Stomach (tissue), 4 donors: Measurements from ENCODE around the gene PJA1.

Source experiments
- EP300 ChIP-seq: sonication (generic); formaldehyde crosslinking; IDR thresholded peaks from one replicate; pipeline ENCODE4 v1.6.1; 2017; ENCODE audit warnings: antibody characterized with exemption
- POLR2A ChIP-seq, 4 donors: fragments of 450-650 bp; IDR thresholded peaks; one replicate each; pipeline ENCODE4 v1.6.1; 2016; ENCODE audit warnings: antibody characterized with exemption in 4 of 4, control low read depth in 2 of 4, mild to moderate bottlenecking in 1 of 4, moderate library complexity in 1 of 4
- POLR2AphosphoS5 ChIP-seq, 3 donors: sonication (generic); formaldehyde crosslinking; IDR thresholded peaks; one replicate each; pipeline ENCODE4 v1.6.1; 2016; ENCODE audit warnings: antibody characterized with exemption in 3 of 3
- TF ChIP-seq, protein P1 (sequence below), 7 experiments: fragments of 450-650 bp in 4 of 7; fragments of 200-600 bp in 3 of 7; sonication (generic) in 3 of 7; IDR thresholded peaks; one replicate each; pipeline ENCODE4 v1.5.1; 2016 to 2019; ENCODE audit warnings: antibody characterized with exemption in 7 of 7, control low read depth in 2 of 7, mild to moderate bottlenecking in 1 of 7

DNA sequence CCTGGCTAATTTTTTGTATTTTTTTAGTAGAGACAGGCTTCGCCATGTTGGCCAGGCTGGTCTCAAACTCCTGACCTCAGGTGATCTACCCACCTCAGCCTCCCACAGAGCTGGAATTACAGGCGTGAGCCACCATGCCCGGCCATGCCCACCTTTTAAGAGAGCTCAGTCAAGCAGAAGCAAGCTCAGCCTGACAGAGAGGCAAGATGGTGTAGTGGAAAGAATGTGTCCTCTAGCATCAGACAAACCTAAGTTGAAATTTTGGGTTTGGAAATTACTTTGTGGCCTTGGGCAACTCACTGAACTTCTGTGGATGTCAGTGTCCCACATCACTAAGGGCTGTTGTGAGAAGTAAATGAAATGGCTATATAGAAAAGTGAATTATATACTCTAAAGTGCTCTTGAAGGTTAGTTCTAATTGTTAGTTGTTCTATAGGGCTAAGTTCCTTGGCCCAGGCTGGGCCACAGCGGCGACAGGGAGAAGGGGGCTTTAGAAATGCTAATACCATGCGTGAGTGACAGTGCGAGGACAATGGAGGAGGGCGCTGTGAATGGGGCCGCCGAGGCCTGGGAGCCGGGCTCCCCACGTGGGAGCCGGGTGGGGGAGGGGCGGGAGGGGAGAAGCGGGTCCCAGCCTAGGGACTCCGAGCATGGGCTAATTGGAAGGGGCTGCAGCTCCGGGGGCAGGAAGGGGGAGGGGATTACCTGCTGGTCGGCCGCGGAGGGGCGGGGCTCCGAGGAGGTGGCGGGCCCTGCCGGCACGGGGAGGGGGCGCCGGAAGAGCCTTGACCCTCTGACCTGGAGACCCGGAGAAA lies 15.6 kb downstream of the PJA1 start:
- TF ChIP-seq POLR2A (IDR thresholded peaks at IDR 0.05) (no peak), POLR2AphosphoS5 (IDR thresholded peaks at IDR 0.05) (no peak), EP300 (no peak)
- TF ChIP-seq, protein P1, sequence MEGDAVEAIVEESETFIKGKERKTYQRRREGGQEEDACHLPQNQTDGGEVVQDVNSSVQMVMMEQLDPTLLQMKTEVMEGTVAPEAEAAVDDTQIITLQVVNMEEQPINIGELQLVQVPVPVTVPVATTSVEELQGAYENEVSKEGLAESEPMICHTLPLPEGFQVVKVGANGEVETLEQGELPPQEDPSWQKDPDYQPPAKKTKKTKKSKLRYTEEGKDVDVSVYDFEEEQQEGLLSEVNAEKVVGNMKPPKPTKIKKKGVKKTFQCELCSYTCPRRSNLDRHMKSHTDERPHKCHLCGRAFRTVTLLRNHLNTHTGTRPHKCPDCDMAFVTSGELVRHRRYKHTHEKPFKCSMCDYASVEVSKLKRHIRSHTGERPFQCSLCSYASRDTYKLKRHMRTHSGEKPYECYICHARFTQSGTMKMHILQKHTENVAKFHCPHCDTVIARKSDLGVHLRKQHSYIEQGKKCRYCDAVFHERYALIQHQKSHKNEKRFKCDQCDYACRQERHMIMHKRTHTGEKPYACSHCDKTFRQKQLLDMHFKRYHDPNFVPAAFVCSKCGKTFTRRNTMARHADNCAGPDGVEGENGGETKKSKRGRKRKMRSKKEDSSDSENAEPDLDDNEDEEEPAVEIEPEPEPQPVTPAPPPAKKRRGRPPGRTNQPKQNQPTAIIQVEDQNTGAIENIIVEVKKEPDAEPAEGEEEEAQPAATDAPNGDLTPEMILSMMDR (IDR thresholded peaks at IDR 0.05): no peak
